HEK293T (cell line): ENCODE measurements around the gene PDE3A.

Source experiments
- ELF4 ChIP-seq: fragments of 450-650 bp; IDR thresholded peaks from 2 replicates; pipeline ENCODE4 v1.6.1; 2017; ENCODE audit warnings: antibody characterized with exemption
- FOXK2 ChIP-seq: fragments of 450-650 bp; IDR thresholded peaks from 2 replicates; pipeline ENCODE4 v1.6.1; 2016; ENCODE audit warnings: mild to moderate bottlenecking
- HDGF ChIP-seq: fragments of 450-650 bp; IDR thresholded peaks from 2 replicates; pipeline ENCODE4 v1.6.1; 2017; ENCODE audit warnings: antibody characterized with exemption, borderline replicate concordance
- PKNOX1 ChIP-seq: fragments of 450-650 bp; IDR thresholded peaks from 2 replicates; pipeline ENCODE4 v1.6.1; 2016

GRCh38 chr12:20434996-20435395, 66.7 kb downstream of the PDE3A start:
- TF ChIP-seq ELF4 (no peak), HDGF (no peak), PKNOX1 (no peak), FOXK2 (no peak)
